Hepatocyte (in vitro differentiated cells): Measurements from ENCODE around the gene MRGPRX4. TPM values are rescaled to one million over a fixed set of nuclear protein-coding genes. Genes with fewer than 3 reads are reported as not detected.

Source experiments
- DNase-seq: peaks from one replicate; pipeline ENCODE4 v3.0.0-alpha.2; 2016; ENCODE audit warnings: low spot score
- H2AFZ ChIP-seq: fragments of 200-600 bp; sonication (generic); 2 replicates; pipeline ENCODE4 v1.6.0; 2016; ENCODE audit warnings: antibody characterized with exemption, mild to moderate bottlenecking
- H3K27ac ChIP-seq: fragments of 200-600 bp; sonication (generic); 2 replicates; pipeline ENCODE4 v1.5.1; 2016; ENCODE audit warnings: mild to moderate bottlenecking
- H3K27me3 ChIP-seq: fragments of 200-600 bp; sonication (generic); 2 replicates; pipeline ENCODE4 v1.6.1; 2016
- H3K36me3 ChIP-seq: fragments of 200-600 bp; sonication (generic); replicated peaks from 2 replicates; pipeline ENCODE4 v1.5.1; 2016; ENCODE audit warnings: low read depth; ENCODE audit not compliant: insufficient read depth
- H3K4me1 ChIP-seq: fragments of 200-600 bp; sonication (generic); 2 replicates; pipeline ENCODE4 v1.5.1; 2016; ENCODE audit warnings: mild to moderate bottlenecking, moderate library complexity; ENCODE audit not compliant: insufficient read depth
- H3K4me2 ChIP-seq: fragments of 200-600 bp; sonication (generic); 2 replicates; pipeline ENCODE4 v1.6.0; 2016
- H3K4me3 ChIP-seq: fragments of 200-600 bp; sonication (generic); 2 replicates; pipeline ENCODE4 v1.5.1; 2016; ENCODE audit warnings: mild to moderate bottlenecking
- H3K79me2 ChIP-seq: fragments of 200-600 bp; sonication (generic); 2 replicates; pipeline ENCODE4 v1.6.0; 2017; ENCODE audit warnings: mild to moderate bottlenecking
- H3K9me2 ChIP-seq: fragments of 200-600 bp; sonication (generic); replicated peaks from 2 replicates; pipeline ENCODE4 v1.6.0; 2017; ENCODE audit warnings: mild to moderate bottlenecking; ENCODE audit not compliant: insufficient read depth
- H3K9me3 ChIP-seq: fragments of 200-600 bp; sonication (generic); 2 replicates; pipeline ENCODE4 v1.5.1; 2016; ENCODE audit warnings: low read depth, mild to moderate bottlenecking
- H4K20me1 ChIP-seq: fragments of 200-600 bp; sonication (generic); 2 replicates; pipeline ENCODE4 v1.6.0; 2016; ENCODE audit warnings: mild to moderate bottlenecking; ENCODE audit not compliant: insufficient read depth, poor library complexity, severe bottlenecking
- EZH2 ChIP-seq: fragments of 200-600 bp; sonication (generic); IDR thresholded peaks from 2 replicates; pipeline ENCODE4 v1.6.1; 2016; ENCODE audit warnings: antibody characterized with exemption, mild to moderate bottlenecking, borderline replicate concordance
- EZH2phosphoT487 ChIP-seq: fragments of 200-600 bp; sonication (generic); IDR thresholded peaks from one replicate; pipeline ENCODE4 v1.6.1; 2018; ENCODE audit warnings: antibody characterized with exemption, mild to moderate bottlenecking, low read depth, moderate library complexity; ENCODE audit not compliant: unreplicated experiment, severe bottlenecking
- WGBS: methylation state at CpG from one replicate; pipeline ENCODE4 v1.1.6; 2016; ENCODE audit warnings: low lambda C conversion rate; ENCODE audit errors: missing lambda C conversion rate; 5-methylcytosine and 5-hydroxymethylcytosine counted together
- polyA plus RNA-seq: library from polyadenylated mRNA; unstranded; fragments of >200 nt; fragmentation: Nextera tagmentation; extraction: Ambion mirVana; gene quantifications from 2 replicates; pipeline ENCODE4 v1.2.1, GENCODE V29; 2016
- total RNA-seq: library from RNA; depleted of rRNA; stranded (reverse); fragments of >200 nt; gene quantifications from 2 replicates; pipeline ENCODE4 v1.2.3, GENCODE V29; 2014
- TF ChIP-seq, protein P1 (sequence below): fragments of 200-600 bp; sonication (generic); IDR thresholded peaks from 2 replicates; pipeline ENCODE4 v1.5.1; 2016; ENCODE audit warnings: antibody characterized with exemption, mild to moderate bottlenecking; ENCODE audit not compliant: poor library complexity

The MRGPRX4 gene
- total and polyA plus RNA-seq, 2 experiments from 2014 or later = not detected

DNA sequence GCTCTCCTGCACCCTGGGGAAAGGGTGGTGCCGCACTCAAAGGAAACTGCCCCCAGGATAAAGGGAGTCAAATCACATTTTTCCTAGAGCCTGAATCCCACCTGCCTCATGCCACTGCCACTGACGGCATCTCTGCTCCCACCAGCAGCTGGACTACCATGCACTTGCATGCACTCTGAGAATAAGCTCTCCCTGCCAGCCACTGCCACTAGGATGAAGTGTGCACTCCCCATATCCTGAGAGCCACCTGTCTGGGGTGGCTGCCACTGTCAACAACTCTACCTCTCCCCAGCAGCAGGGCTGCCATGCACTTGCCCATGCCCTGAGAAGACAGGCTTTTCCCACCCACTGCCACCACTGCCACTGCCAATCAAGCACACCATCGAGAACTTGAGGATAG is 31.6 kb downstream of the MRGPRX4 start:
- no peaks in the 10 kb centered on the region for H3K36me3 ChIP-seq
- DNase-seq = no peak
- no peak overlapping the region for H3K4me2 ChIP-seq
- no peak overlapping the region for H3K27ac ChIP-seq
- no peak overlapping the region for H2AFZ ChIP-seq
- no peaks in the 10 kb centered on the region for H3K9me2 ChIP-seq
- no peaks in the 10 kb centered on the region for H3K27me3 ChIP-seq
- no peaks in the 10 kb centered on the region for H4K20me1 ChIP-seq
- WGBS = 95% methylated on average over 3 of the region's 3 CpGs
- no peaks in the 10 kb centered on the region for H3K9me3 ChIP-seq
- no peaks in the 10 kb centered on the region for H3K79me2 ChIP-seq
- TF ChIP-seq EZH2phosphoT487 (no peak), EZH2 (no peak)
- TF ChIP-seq, protein P1, sequence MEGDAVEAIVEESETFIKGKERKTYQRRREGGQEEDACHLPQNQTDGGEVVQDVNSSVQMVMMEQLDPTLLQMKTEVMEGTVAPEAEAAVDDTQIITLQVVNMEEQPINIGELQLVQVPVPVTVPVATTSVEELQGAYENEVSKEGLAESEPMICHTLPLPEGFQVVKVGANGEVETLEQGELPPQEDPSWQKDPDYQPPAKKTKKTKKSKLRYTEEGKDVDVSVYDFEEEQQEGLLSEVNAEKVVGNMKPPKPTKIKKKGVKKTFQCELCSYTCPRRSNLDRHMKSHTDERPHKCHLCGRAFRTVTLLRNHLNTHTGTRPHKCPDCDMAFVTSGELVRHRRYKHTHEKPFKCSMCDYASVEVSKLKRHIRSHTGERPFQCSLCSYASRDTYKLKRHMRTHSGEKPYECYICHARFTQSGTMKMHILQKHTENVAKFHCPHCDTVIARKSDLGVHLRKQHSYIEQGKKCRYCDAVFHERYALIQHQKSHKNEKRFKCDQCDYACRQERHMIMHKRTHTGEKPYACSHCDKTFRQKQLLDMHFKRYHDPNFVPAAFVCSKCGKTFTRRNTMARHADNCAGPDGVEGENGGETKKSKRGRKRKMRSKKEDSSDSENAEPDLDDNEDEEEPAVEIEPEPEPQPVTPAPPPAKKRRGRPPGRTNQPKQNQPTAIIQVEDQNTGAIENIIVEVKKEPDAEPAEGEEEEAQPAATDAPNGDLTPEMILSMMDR = no peak
- H3K4me3 ChIP-seq = no peak overlapping the region
- no peaks in the 10 kb centered on the region for H3K4me1 ChIP-seq

DNA sequence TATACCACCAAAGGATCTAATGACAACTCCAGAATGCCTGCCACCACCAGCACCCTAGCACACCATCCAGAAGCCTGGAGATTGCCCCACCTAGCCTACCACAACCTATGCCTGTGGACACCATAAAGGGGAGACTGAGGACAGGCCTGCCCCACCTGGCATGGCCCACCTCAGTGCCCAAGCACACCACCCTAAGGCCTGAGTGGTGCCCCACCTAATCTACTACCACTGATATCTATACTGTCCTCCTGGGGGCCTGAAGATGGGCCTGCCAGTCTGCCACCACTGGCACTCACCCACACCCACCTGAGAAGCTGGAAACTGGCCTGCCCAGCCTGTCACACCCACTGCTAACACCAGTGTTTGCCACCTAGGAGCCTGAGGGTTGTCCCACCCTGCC is 32.1 kb downstream of the MRGPRX4 start:
- Histone ChIP-seq H3K27me3 (no peaks in the 10 kb centered on the region), H2AFZ (no peak overlapping the region), H3K79me2 (no peaks in the 10 kb centered on the region), H3K9me2 (no peaks in the 10 kb centered on the region), H3K4me3 (no peak overlapping the region), H3K4me2 (no peak overlapping the region), H3K9me3 (no peaks in the 10 kb centered on the region), H3K27ac (no peak overlapping the region), H3K36me3 (no peaks in the 10 kb centered on the region), H4K20me1 (no peaks in the 10 kb centered on the region), H3K4me1 (no peaks in the 10 kb centered on the region)
- TF ChIP-seq, protein P1 = no peak
- TF ChIP-seq EZH2phosphoT487 (no peak), EZH2 (no peak)
- no peak for DNase-seq

DNA sequence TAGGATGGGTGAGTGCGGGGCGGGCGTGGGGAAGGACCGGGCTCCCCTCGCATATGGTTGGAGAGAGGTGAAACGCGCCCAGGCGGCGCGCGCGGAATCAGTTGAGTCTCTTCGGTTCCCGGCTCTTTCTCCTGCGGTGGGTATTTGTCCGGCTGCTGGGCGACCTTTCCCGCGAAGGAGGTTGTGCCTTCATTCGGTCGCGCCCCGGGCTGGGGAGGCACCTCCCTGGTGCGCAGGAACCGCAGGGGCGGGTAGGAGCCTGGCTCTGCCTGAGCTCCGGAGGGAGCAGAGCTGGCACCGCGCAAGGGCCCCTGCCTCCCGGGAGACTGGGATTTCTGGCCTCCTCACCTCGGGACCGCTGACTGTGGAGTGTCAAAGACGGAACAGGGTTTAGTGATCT is 36.4 kb downstream of the MRGPRX4 start:
- DNase-seq = no peak
- no peaks in the 10 kb centered on the region for H3K9me3 ChIP-seq
- no peak overlapping the region for H2AFZ ChIP-seq
- H3K4me3 ChIP-seq = no peak overlapping the region
- WGBS = 96% methylated on average over 33 of the region's 33 CpGs
- no peak for TF ChIP-seq EZH2phosphoT487
- TF ChIP-seq EZH2 = no peak
- TF ChIP-seq, protein P1 = no peak
- no peak overlapping the region for H3K4me2 ChIP-seq
- peaks cover 3% of the 10 kb centered on the region for H3K27me3 ChIP-seq
- no peaks in the 10 kb centered on the region for H3K9me2 ChIP-seq
- H4K20me1 ChIP-seq = no peaks in the 10 kb centered on the region
- H3K27ac ChIP-seq = no peak overlapping the region
- H3K79me2 ChIP-seq = no peaks in the 10 kb centered on the region
- H3K36me3 ChIP-seq = no peaks in the 10 kb centered on the region
- no peaks in the 10 kb centered on the region for H3K4me1 ChIP-seq

DNA sequence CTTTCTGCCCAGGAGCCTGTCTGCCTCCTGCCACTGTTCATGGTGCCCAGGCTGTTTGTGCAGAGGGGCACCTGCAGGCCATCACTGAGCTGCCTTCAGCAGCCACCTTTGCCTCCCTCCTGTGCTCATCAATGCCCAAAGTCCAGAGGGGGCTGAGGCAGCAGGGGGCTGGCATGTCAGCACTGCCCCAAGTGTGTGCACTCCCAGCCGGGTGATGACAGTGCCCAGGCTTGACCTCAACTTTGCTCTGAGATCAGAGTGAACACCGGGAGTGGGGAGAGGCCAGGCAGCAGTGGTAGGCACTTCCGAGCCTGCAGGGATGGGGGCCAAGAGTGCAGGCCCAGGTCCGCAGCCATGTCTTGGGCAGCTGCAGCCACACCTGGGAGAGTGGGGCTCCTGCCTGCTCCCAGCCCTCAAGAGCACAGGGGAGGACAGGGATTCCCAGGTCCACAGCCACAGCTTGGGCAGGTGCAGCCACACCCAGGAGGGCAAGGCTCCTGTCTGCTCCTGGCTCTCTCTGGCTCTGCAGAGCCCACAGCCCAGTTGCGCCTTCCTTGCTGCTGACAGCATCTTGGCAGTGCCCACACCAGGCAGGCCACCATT is 48.7 kb downstream of the MRGPRX4 start:
- no peaks in the 10 kb centered on the region for H3K4me1 ChIP-seq
- peaks cover 2% of the 10 kb centered on the region for H3K27me3 ChIP-seq
- no peak overlapping the region for H2AFZ ChIP-seq
- 77% methylated on average over 5 of the region's 5 CpGs for WGBS
- TF ChIP-seq EZH2phosphoT487 (no peak), EZH2 (no peak)
- TF ChIP-seq, protein P1 = no peak
- no peak overlapping the region for H3K27ac ChIP-seq
- H3K79me2 ChIP-seq = no peaks in the 10 kb centered on the region
- H4K20me1 ChIP-seq = no peaks in the 10 kb centered on the region
- H3K4me2 ChIP-seq = no peak overlapping the region
- no peaks in the 10 kb centered on the region for H3K9me3 ChIP-seq
- no peaks in the 10 kb centered on the region for H3K9me2 ChIP-seq
- H3K4me3 ChIP-seq = no peak overlapping the region
- H3K36me3 ChIP-seq = no peaks in the 10 kb centered on the region
- no peak for DNase-seq
